CD4-positive, alpha-beta memory T cell (primary cell): ENCODE results near the gene GJA4. TPM values are rescaled to one million over a fixed set of nuclear protein-coding genes. Genes with fewer than 3 reads are reported as not detected.

Experiments used
- CTCF ChIA-PET: fragments of 350-600 bp; sonication (Branson Sonifier 250); formaldehyde crosslinking; loops from one replicate; lab custom pipeline; 2021; ENCODE audit warnings: inconsistent platforms; ENCODE audit not compliant: partially characterized antibody; lab: Charles Lee
- POLR2A ChIA-PET: fragments of 350-600 bp; sonication (Branson Sonifier 250); formaldehyde crosslinking; loops from one replicate; lab custom pipeline; 2021; ENCODE audit not compliant: partially characterized antibody; lab: Charles Lee
- DNase-seq, 5 donors: peaks; one replicate each; pipeline versions ENCODE4 v3.0.0 to v3.0.0-alpha.2; 2020 to 2022; ENCODE audit warnings: mixed read lengths in 1 of 5
- H3K27ac ChIP-seq: one replicate; pipeline ENCODE4 v1.7.0; 2013; ENCODE audit warnings: low read depth, low read length
- H3K27me3 ChIP-seq: 2 replicates; pipeline ENCODE4 v1.7.0; 2013; ENCODE audit warnings: mild to moderate bottlenecking, low read length, moderate library complexity; ENCODE audit not compliant: insufficient read depth
- H3K36me3 ChIP-seq: 2 replicates; pipeline ENCODE4 v1.7.0; 2013; ENCODE audit warnings: mild to moderate bottlenecking, low read length, moderate library complexity; ENCODE audit not compliant: insufficient read depth
- H3K4me1 ChIP-seq: 2 replicates; pipeline ENCODE4 v1.7.0; 2013; ENCODE audit warnings: mild to moderate bottlenecking, low read length, moderate library complexity; ENCODE audit not compliant: insufficient read depth
- H3K4me3 ChIP-seq, 2 donors: one replicate each; pipeline ENCODE4 v1.7.0; 2013; ENCODE audit warnings: low read length in 2 of 2, mild to moderate bottlenecking in 1 of 2
- H3K9me3 ChIP-seq, 2 donors: one replicate each; pipeline ENCODE4 v1.7.0; 2013; ENCODE audit warnings: low read length in 2 of 2, control low read depth in 1 of 2; ENCODE audit not compliant: control insufficient read depth in 1 of 2
- H3K27ac Mint-ChIP-seq, 7 donors: one replicate each; pipeline ENCODE4 v1.8.0; 2020 to 2021; ENCODE audit warnings: mixed read lengths in 7 of 7, mild to moderate bottlenecking in 6 of 7, inconsistent platforms in 3 of 7, moderate library complexity in 3 of 7
- H3K27me3 Mint-ChIP-seq, 2 donors: one replicate each; pipeline ENCODE4 v1.8.0; 2020 to 2021; ENCODE audit warnings: mixed read lengths in 2 of 2
- H3K36me3 Mint-ChIP-seq, 2 donors: one replicate each; pipeline ENCODE4 v1.8.0; 2020 to 2021; ENCODE audit warnings: mixed read lengths in 2 of 2, inconsistent platforms in 1 of 2, mild to moderate bottlenecking in 1 of 2
- H3K4me1 Mint-ChIP-seq, 4 donors: one replicate each; pipeline ENCODE4 v1.8.0; 2020 to 2021; ENCODE audit warnings: mixed read lengths in 4 of 4, mild to moderate bottlenecking in 1 of 4
- H3K4me3 Mint-ChIP-seq, 8 donors: one replicate each; pipeline ENCODE4 v1.8.0; 2020 to 2021; ENCODE audit warnings: mixed read lengths in 8 of 8, mild to moderate bottlenecking in 7 of 8, moderate library complexity in 6 of 8, inconsistent platforms in 3 of 8
- H3K9me3 Mint-ChIP-seq, 8 donors: one replicate each; pipeline ENCODE4 v1.8.0; 2020 to 2021; ENCODE audit warnings: mixed read lengths in 8 of 8, mild to moderate bottlenecking in 5 of 8, inconsistent platforms in 3 of 8, moderate library complexity in 1 of 8
- intact Hi-C: fragments of 100-400 bp; cut with micrococcal nuclease; formaldehyde crosslinking; loops from one replicate; pipeline ENCODE4 v1.15.1; 2023
- polyA plus RNA-seq, 2 donors: library from polyadenylated mRNA; unstranded; fragments of 300-500 nt; fragmentation: Illumina TruSeq; gene quantifications; one replicate each; pipeline ENCODE4 v1.2.3, GENCODE V29; 2021
- total RNA-seq, 2 experiments: library from RNA; stranded (reverse); gene quantifications; one replicate each; pipeline ENCODE4 v1.2.3, GENCODE V29; 2021

GJA4 gene
- total and polyA plus RNA-seq, 4 experiments from 2014 or later = not detected

- Mint-ChIP-seq H3K4me1 (no peaks in the 10 kb centered on the region), H3K27me3 (no peaks in the 10 kb centered on the region), H3K27ac (no peak overlapping the region), H3K4me3 (no peak overlapping the region), H3K36me3 (no peaks in the 10 kb centered on the region), H3K9me3 (peaks cover 0 to 3% (median 0%) of the 10 kb centered on the region in 8 donors)
- H3K27me3 ChIP-seq = no peaks in the 10 kb centered on the region
- no peak for DNase-seq
- no peaks in the 10 kb centered on the region for H3K9me3 ChIP-seq
- no peak overlapping the region for H3K27ac ChIP-seq
- no peak overlapping the region for H3K4me3 ChIP-seq
- intact Hi-C loops = no loop called here
- no peaks in the 10 kb centered on the region for H3K36me3 ChIP-seq
- POLR2A ChIA-PET = no interaction called here
- no peaks in the 10 kb centered on the region for H3K4me1 ChIP-seq
- CTCF ChIA-PET = no interaction called here
Measured at GRCh38 chr1:34825455-34826091, 32.8 kb downstream of the GJA4 start.

- Histone ChIP-seq H3K36me3 (no peaks in the 10 kb centered on the region), H3K27me3 (no peaks in the 10 kb centered on the region), H3K4me3 (no peak overlapping the region), H3K27ac (no peak overlapping the region), H3K4me1 (no peaks in the 10 kb centered on the region), H3K9me3 (no peaks in the 10 kb centered on the region)
- H3K4me3 Mint-ChIP-seq = no peak overlapping the region
- DNase-seq = no peak
- no peak overlapping the region for H3K27ac Mint-ChIP-seq
- CTCF ChIA-PET = no interaction called here
- no peaks in the 10 kb centered on the region for H3K27me3 Mint-ChIP-seq
- intact Hi-C loops = no loop called here
- POLR2A ChIA-PET = no interaction called here
- H3K9me3 Mint-ChIP-seq = peaks cover 0 to 3% (median 0%) of the 10 kb centered on the region in 8 donors
- peaks cover 0 to under 1% of the 10 kb centered on the region in 2 donors for H3K36me3 Mint-ChIP-seq
- H3K4me1 Mint-ChIP-seq = no peaks in the 10 kb centered on the region
Measured at GRCh38 chr1:34827341-34827941, 34.6 kb downstream of the GJA4 start.

DNA sequence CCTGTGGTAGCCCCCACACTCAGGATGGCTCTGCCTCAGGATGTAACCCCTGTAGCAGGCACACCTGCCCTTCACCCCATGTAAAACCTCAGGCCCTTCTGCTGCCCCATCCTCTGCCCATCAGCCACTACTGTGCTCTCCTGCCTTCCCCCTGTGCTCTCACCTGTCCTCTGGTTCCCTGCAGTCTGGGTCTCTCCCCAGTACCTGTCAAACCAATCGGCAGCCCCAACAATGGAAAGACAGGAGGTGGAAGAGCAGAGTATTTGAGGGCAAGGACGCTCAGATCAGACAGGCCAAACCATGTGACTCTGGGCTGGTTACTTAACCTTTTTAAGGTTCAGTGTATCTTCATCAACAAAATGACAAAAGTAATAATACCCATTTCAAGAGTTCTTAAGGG, 35.8 kb downstream of the GJA4 start:
- no peaks in the 10 kb centered on the region for H3K4me1 ChIP-seq
- POLR2A ChIA-PET = no interaction called here
- H3K9me3 ChIP-seq = no peaks in the 10 kb centered on the region
- intact Hi-C loops = no loop called here
- Mint-ChIP-seq H3K9me3 (peaks cover 0 to 3% (median 0%) of the 10 kb centered on the region in 8 donors), H3K4me3 (no peak overlapping the region), H3K4me1 (no peaks in the 10 kb centered on the region), H3K36me3 (peaks cover 0 to 5% of the 10 kb centered on the region in 2 donors), H3K27ac (no peak overlapping the region), H3K27me3 (no peaks in the 10 kb centered on the region)
- H3K27ac ChIP-seq = no peak overlapping the region
- CTCF ChIA-PET = no interaction called here
- DNase-seq = no peak
- no peak overlapping the region for H3K4me3 ChIP-seq
- H3K27me3 ChIP-seq = no peaks in the 10 kb centered on the region
- no peaks in the 10 kb centered on the region for H3K36me3 ChIP-seq

GRCh38 chr1:34829250-34829649, 36.5 kb downstream of the GJA4 start:
- Mint-ChIP-seq H3K4me3 (no peak overlapping the region), H3K27ac (no peak overlapping the region), H3K36me3 (peaks cover 0 to 5% of the 10 kb centered on the region in 2 donors), H3K27me3 (no peaks in the 10 kb centered on the region), H3K4me1 (no peaks in the 10 kb centered on the region), H3K9me3 (peaks cover 0 to 2% (median 0%) of the 10 kb centered on the region in 8 donors)
- Histone ChIP-seq H3K27me3 (no peaks in the 10 kb centered on the region), H3K36me3 (no peaks in the 10 kb centered on the region), H3K9me3 (no peaks in the 10 kb centered on the region), H3K4me1 (no peaks in the 10 kb centered on the region), H3K4me3 (no peak overlapping the region), H3K27ac (no peak overlapping the region)
- CTCF ChIA-PET = no interaction called here
- POLR2A ChIA-PET = no interaction called here
- intact Hi-C loops = no loop called here
- no peak for DNase-seq

DNA sequence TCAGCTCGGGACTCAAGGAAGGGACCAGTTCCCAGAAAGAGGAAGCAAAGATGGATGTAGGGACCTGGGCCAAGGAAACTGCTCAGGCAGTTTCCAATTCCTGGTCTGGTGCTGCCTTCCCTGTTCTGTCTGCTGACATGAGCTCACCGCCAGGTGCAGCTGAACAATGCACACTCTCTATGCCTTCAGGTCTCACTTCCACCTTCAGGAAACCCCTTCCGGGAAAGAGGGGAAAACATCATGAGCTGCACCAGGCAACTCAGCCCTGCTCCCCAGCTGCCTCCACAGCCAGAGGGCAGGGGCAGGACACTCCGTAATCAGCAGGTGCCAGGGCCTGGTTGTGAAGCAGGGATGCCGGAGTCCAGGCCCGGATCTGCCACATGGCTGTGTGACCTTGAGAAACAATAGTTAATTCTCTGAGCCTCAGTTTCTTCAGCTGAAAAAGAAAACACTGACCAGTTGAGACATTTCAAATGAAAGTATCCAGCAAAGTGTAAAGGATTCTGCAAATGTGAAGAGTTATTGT, 39.0 kb downstream of the GJA4 start:
- Histone ChIP-seq H3K4me1 (no peaks in the 10 kb centered on the region), H3K9me3 (no peaks in the 10 kb centered on the region), H3K4me3 (no peak overlapping the region), H3K36me3 (no peaks in the 10 kb centered on the region), H3K27me3 (no peaks in the 10 kb centered on the region), H3K27ac (no peak overlapping the region)
- POLR2A ChIA-PET = no interaction called here
- Mint-ChIP-seq H3K27me3 (no peaks in the 10 kb centered on the region), H3K36me3 (peaks cover 0 to 8% of the 10 kb centered on the region in 2 donors), H3K4me1 (no peaks in the 10 kb centered on the region), H3K9me3 (no peaks in the 10 kb centered on the region), H3K27ac (peak overlapping the region in 1 of 7 donors; percentile 16), H3K4me3 (no peak overlapping the region)
- DNase-seq = no peak
- intact Hi-C loops = no loop called here
- CTCF ChIA-PET = no interaction called here

- Histone ChIP-seq H3K27ac (no peak overlapping the region), H3K27me3 (no peaks in the 10 kb centered on the region), H3K9me3 (no peaks in the 10 kb centered on the region), H3K4me1 (no peaks in the 10 kb centered on the region), H3K36me3 (no peaks in the 10 kb centered on the region), H3K4me3 (no peak overlapping the region)
- intact Hi-C loops = no loop called here
- Mint-ChIP-seq H3K36me3 (peaks cover 0 to 8% of the 10 kb centered on the region in 2 donors), H3K27me3 (no peaks in the 10 kb centered on the region), H3K4me1 (no peaks in the 10 kb centered on the region), H3K4me3 (no peak overlapping the region), H3K27ac (peak overlapping the region in 1 of 7 donors; percentile 87), H3K9me3 (no peaks in the 10 kb centered on the region)
- no peak for DNase-seq
- ChIA-PET CTCF (no interaction called here), POLR2A (no interaction called here)
Measured at GRCh38 chr1:34833711-34834110, 40.9 kb downstream of the GJA4 start.

DNA sequence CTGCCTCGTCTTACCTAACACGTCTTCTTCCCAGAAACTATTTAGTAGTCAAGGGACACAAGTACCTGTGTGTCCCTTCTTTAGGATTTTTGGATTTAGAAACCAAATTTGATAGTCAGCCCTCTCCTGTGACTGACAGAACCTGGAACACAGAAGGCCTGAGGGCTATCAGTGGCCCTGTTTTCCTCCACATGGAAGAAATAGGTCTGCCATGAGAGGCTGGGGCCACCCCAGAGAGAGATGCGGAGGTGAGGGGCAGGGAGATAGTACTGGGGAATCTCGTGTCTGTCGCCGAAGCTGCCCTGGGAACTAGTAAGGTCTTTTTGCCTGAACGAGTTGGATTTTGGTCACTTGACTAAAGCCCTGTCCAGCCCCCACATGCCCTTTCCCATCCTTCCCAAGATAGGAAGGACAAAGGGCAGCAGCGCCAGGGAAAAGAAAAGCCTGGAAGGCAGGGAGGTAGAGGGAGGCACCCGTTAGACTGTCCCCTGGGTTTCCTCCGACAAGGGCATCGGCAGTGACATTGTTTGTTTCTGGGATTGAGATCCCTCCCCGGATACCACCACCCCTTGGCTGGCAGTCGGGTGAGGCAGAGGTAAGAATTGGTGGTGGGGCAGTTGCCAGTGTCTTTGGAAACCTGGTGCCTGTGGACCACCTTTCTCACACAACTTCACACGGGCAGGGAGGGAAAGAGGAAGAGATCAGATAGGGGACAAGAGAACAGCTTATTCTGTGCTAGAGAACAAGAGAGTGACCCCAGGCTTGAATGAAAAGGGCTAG, 46.9 kb downstream of the GJA4 start:
- H3K27ac ChIP-seq = no peak overlapping the region
- H3K4me3 ChIP-seq = no peak overlapping the region
- H3K4me1 ChIP-seq = peaks cover 7% of the 10 kb centered on the region
- H3K27me3 Mint-ChIP-seq = no peaks in the 10 kb centered on the region
- POLR2A ChIA-PET = no interaction called here
- intact Hi-C loops = no loop called here
- H3K9me3 ChIP-seq = no peaks in the 10 kb centered on the region
- no peaks in the 10 kb centered on the region for H3K9me3 Mint-ChIP-seq
- H3K36me3 Mint-ChIP-seq = peaks cover 2 to 3% of the 10 kb centered on the region in 2 donors
- no peaks in the 10 kb centered on the region for H3K36me3 ChIP-seq
- no peak overlapping the region for H3K27ac Mint-ChIP-seq
- H3K4me1 Mint-ChIP-seq = peaks cover 0 to 11% (median 4%) of the 10 kb centered on the region in 4 donors
- H3K4me3 Mint-ChIP-seq = no peak overlapping the region
- DNase-seq = no peak
- CTCF ChIA-PET = no interaction called here
- H3K27me3 ChIP-seq = no peaks in the 10 kb centered on the region
